Thoracic aorta (tissue), 2 donors: ENCODE data around the gene CORO1C. TPM values are rescaled to one million over a fixed set of nuclear protein-coding genes. Genes with fewer than 3 reads are reported as not detected.
"Not testable (repeated sequence)": the region's sequence is repeated elsewhere in the genome, so short reads cannot be mapped to it uniquely, and the experiment has no call there.

Experiments used
- ATAC-seq: fragments of 150-250 bp; one replicate; pipeline ENCODE4 v1.8.0; 2017; ENCODE audit warnings: low read depth; ENCODE audit not compliant: insufficient number of reproducible peaks, low FRiP score
- DNase-seq: peaks from one replicate; pipeline ENCODE4 v3.0.0-alpha.2; 2020; ENCODE audit warnings: low spot score
- H3K27ac ChIP-seq, 2 donors: fragments of 200-600 bp; sonication (generic); 1 replicate in 1 of 2; 2 replicates in 1 of 2; pipeline ENCODE4 v1.5.1; 2016; ENCODE audit warnings: mild to moderate bottlenecking in 2 of 2, moderate library complexity in 2 of 2
- H3K27me3 ChIP-seq: fragments of 200-600 bp; sonication (generic); replicated peaks from 2 replicates; pipeline ENCODE4 v1.6.0; 2016; ENCODE audit warnings: mild to moderate bottlenecking; ENCODE audit not compliant: insufficient read depth
- H3K36me3 ChIP-seq: fragments of 200-600 bp; sonication (generic); one replicate; pipeline ENCODE4 v1.5.1; 2016
- H3K4me1 ChIP-seq, 2 donors: fragments of 200-600 bp; sonication (generic); 1 replicate in 1 of 2; 2 replicates in 1 of 2; pipeline versions ENCODE4 v1.5.1 to v1.6.0; 2016; ENCODE audit warnings: low read depth in 2 of 2, mild to moderate bottlenecking in 1 of 2; ENCODE audit not compliant: control insufficient read depth in 1 of 2
- H3K4me3 ChIP-seq: fragments of 200-600 bp; sonication (generic); 2 replicates; pipeline ENCODE4 v1.5.1; 2016; ENCODE audit warnings: mild to moderate bottlenecking
- H3K9me3 ChIP-seq: fragments of 200-600 bp; sonication (generic); 2 replicates; pipeline ENCODE4 v1.5.1; 2016
- total RNA-seq, 2 donors: library from RNA; depleted of rRNA; stranded (reverse); fragments of >200 nt; gene quantifications; one replicate each; pipeline versions ENCODE4 v1.1.0 to v1.2.3, GENCODE V29; 2016
- TF ChIP-seq, protein P1 (sequence below): fragments of 200-600 bp; sonication (generic); IDR thresholded peaks from one replicate; pipeline ENCODE4 v1.5.1; 2019; ENCODE audit warnings: antibody characterized with exemption

The CORO1C gene
- total RNA-seq, 2 donors from 2014 or later: 157 to 208 TPM

GRCh38 chr12:108753976-108754375 lies 22.7 kb upstream of the CORO1C start:
- Histone ChIP-seq H3K27me3 (no peaks in the 10 kb centered on the region), H3K9me3 (no peaks in the 10 kb centered on the region), H3K4me3 (no peak overlapping the region), H3K4me1 (no peaks in the 10 kb centered on the region), H3K36me3 (no peaks in the 10 kb centered on the region), H3K27ac (no peak overlapping the region)
- TF ChIP-seq, protein P1, sequence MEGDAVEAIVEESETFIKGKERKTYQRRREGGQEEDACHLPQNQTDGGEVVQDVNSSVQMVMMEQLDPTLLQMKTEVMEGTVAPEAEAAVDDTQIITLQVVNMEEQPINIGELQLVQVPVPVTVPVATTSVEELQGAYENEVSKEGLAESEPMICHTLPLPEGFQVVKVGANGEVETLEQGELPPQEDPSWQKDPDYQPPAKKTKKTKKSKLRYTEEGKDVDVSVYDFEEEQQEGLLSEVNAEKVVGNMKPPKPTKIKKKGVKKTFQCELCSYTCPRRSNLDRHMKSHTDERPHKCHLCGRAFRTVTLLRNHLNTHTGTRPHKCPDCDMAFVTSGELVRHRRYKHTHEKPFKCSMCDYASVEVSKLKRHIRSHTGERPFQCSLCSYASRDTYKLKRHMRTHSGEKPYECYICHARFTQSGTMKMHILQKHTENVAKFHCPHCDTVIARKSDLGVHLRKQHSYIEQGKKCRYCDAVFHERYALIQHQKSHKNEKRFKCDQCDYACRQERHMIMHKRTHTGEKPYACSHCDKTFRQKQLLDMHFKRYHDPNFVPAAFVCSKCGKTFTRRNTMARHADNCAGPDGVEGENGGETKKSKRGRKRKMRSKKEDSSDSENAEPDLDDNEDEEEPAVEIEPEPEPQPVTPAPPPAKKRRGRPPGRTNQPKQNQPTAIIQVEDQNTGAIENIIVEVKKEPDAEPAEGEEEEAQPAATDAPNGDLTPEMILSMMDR: no peak
- ATAC-seq (no peak), DNase-seq (no peak)

DNA sequence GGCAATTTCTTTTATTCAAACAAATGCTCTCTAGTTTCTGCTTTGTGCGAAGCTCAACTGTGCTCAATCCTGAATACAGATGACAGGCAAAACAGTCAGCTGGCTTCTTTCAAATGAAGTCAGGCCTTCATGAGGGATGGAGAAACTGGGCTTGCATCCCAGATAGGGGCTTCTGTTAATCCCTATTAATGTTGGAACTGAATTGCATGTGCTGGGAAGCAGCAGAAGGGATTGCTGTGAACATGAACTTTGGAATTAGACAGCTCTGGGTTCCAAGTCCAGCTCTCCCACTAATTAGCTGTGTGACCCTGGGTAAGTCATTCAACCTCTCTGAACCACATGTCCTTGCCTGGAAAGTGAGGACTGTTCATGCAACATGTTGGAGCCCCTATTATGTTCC lies 21.1 kb upstream of the CORO1C start:
- ATAC-seq (no peak), DNase-seq (no peak)
- no peaks in the 10 kb centered on the region for H3K4me1 ChIP-seq
- TF ChIP-seq, protein P1: no peak
- H3K36me3 ChIP-seq: no peaks in the 10 kb centered on the region
- no peak overlapping the region for H3K4me3 ChIP-seq
- H3K27me3 ChIP-seq: no peaks in the 10 kb centered on the region
- H3K9me3 ChIP-seq: no peaks in the 10 kb centered on the region
- H3K27ac ChIP-seq: no peak overlapping the region

- ATAC-seq (no peak), DNase-seq (no peak)
- Histone ChIP-seq H3K9me3 (no peaks in the 10 kb centered on the region), H3K27ac (no peak overlapping the region), H3K27me3 (no peaks in the 10 kb centered on the region), H3K4me3 (no peak overlapping the region), H3K36me3 (no peaks in the 10 kb centered on the region), H3K4me1 (no peaks in the 10 kb centered on the region)
- TF ChIP-seq, protein P1: no peak
Observed at GRCh38 chr12:108751821-108752220, 20.5 kb upstream of the CORO1C start.

DNA sequence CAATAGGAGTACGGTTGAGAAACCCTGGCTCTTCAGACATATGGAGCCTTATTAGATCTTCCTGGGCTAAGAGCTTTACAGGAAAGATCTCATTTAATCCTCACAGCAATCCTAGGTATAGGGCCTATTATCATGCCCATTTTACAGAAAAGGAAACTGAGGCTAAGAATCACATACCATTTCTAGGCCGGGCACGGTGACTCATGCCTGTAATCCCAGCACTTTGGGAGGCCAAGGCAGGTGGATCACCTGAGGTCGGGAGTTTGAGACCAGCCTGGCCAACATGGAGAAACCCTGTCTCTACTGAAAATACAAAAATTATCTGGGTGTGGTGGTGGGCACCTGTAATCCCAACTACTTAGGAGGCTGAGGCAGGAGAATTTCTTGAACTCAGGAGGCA lies 19.7 kb upstream of the CORO1C start:
- H3K27ac ChIP-seq, ATAC-seq, H3K9me3 ChIP-seq, DNase-seq, H3K4me1 ChIP-seq, H3K36me3 ChIP-seq, H3K27me3 ChIP-seq, H3K4me3 ChIP-seq: not testable (repeated sequence)

- TF ChIP-seq, protein P1: no peak
- Histone ChIP-seq H3K9me3 (no peaks in the 10 kb centered on the region), H3K36me3 (no peaks in the 10 kb centered on the region), H3K4me1 (no peaks in the 10 kb centered on the region), H3K27me3 (no peaks in the 10 kb centered on the region), H3K4me3 (no peak overlapping the region), H3K27ac (no peak overlapping the region)
- no peak for ATAC-seq
- DNase-seq: no peak
Observed at GRCh38 chr12:108750526-108750925, 19.2 kb upstream of the CORO1C start.

DNA sequence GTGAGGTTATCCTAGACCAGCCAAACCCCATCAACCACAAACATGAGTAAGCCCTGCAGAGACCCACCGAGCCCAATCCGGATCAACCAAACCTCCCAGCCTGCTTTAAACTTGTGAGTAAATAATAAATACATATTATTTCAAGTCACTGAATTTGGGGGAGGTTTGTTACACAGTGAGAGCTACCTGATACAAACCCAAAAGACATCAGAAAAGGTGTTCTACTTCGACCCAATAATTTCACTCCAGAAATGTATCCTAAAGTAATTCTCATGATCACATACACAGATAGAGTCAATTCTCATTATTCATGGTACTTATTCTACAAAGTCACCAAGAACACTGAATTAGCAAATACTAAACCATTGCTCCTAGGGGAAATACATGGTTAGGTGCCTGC lies 16.2 kb upstream of the CORO1C start:
- Histone ChIP-seq H3K36me3 (no peaks in the 10 kb centered on the region), H3K4me1 (no peaks in the 10 kb centered on the region), H3K27me3 (no peaks in the 10 kb centered on the region), H3K9me3 (no peaks in the 10 kb centered on the region), H3K4me3 (no peak overlapping the region), H3K27ac (no peak overlapping the region)
- ATAC-seq: no peak
- DNase-seq: no peak
- TF ChIP-seq, protein P1: no peak
